H1 (cell line): ENCODE data around the gene SPOCK1.

Source experiments
- ATF2 ChIP-seq: IDR thresholded peaks from 2 replicates; pipeline ENCODE4 v1.6.1; 2012; ENCODE audit warnings: low read length, inconsistent platforms
- EGR1 ChIP-seq: IDR thresholded peaks from 2 replicates; pipeline ENCODE4 v1.6.1; 2011; ENCODE audit warnings: low read depth, low read length, borderline replicate concordance
- EZH2 ChIP-seq: fragments of 200-600 bp; sonication (generic); IDR thresholded peaks from 2 replicates; pipeline ENCODE4 v1.7.1; 2012; ENCODE audit warnings: low read depth, mild to moderate bottlenecking, moderate library complexity, low read length, inconsistent platforms; ENCODE audit not compliant: severe bottlenecking
- HDAC6 ChIP-seq: IDR thresholded peaks from one replicate; pipeline ENCODE4 v1.7.1; 2012; ENCODE audit warnings: low read depth, mild to moderate bottlenecking, inconsistent platforms, low read length, moderate library complexity
- POLR2A ChIP-seq, 2 experiments: IDR thresholded peaks; 1 replicate in 1 of 2; 2 replicates in 1 of 2; pipeline ENCODE4 v1.6.1; 2011; ENCODE audit warnings: low read depth in 2 of 2, low read length in 2 of 2, mild to moderate bottlenecking in 2 of 2; ENCODE audit errors: control extremely low read depth in 1 of 2
- POU5F1 ChIP-seq: IDR thresholded peaks from 2 replicates; pipeline ENCODE4 v1.6.1; 2011; ENCODE audit warnings: low read depth, mild to moderate bottlenecking, low read length, moderate library complexity
- RFX5 ChIP-seq: IDR thresholded peaks from 2 replicates; pipeline ENCODE4 v1.6.1; 2011; ENCODE audit warnings: low read depth, low read length, improper control_type of control experiment, borderline replicate concordance
- ZNF274 ChIP-seq: IDR thresholded peaks from 2 replicates; pipeline ENCODE4 v1.7.0; 2012; ENCODE audit warnings: low read length, borderline replicate concordance; ENCODE audit errors: extremely low read depth
- TF ChIP-seq, protein P1 (sequence below), 3 experiments: IDR thresholded peaks; 1 replicate in 2 of 3; 2 replicates in 1 of 3; pipeline versions ENCODE4 v1.5.1 to v1.6.1; 2011; ENCODE audit warnings: low read length in 3 of 3, mild to moderate bottlenecking in 3 of 3, inconsistent platforms in 2 of 3, low read depth in 1 of 3, moderate library complexity in 1 of 3; ENCODE audit not compliant: insufficient read depth in 1 of 3; ENCODE audit errors: control extremely low read depth in 1 of 3

- TF ChIP-seq POU5F1 = no peak
- TF ChIP-seq ZNF274 = no peak
- no peak for TF ChIP-seq ATF2
- TF ChIP-seq POLR2A (IDR thresholded peaks at IDR 0.05; ENCODE audit: control extremely low read depth in 1 of 2, low read depth in 2 of 2, low read length in 2 of 2) = no peak
- TF ChIP-seq, protein P1, sequence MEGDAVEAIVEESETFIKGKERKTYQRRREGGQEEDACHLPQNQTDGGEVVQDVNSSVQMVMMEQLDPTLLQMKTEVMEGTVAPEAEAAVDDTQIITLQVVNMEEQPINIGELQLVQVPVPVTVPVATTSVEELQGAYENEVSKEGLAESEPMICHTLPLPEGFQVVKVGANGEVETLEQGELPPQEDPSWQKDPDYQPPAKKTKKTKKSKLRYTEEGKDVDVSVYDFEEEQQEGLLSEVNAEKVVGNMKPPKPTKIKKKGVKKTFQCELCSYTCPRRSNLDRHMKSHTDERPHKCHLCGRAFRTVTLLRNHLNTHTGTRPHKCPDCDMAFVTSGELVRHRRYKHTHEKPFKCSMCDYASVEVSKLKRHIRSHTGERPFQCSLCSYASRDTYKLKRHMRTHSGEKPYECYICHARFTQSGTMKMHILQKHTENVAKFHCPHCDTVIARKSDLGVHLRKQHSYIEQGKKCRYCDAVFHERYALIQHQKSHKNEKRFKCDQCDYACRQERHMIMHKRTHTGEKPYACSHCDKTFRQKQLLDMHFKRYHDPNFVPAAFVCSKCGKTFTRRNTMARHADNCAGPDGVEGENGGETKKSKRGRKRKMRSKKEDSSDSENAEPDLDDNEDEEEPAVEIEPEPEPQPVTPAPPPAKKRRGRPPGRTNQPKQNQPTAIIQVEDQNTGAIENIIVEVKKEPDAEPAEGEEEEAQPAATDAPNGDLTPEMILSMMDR (IDR thresholded peaks at IDR 0.05; ENCODE audit: control extremely low read depth in 1 of 3, insufficient read depth in 1 of 3, low read depth in 1 of 3, low read length in 3 of 3) = no peak
- no peak for TF ChIP-seq EGR1
- TF ChIP-seq EZH2 = no peak
- no peak for TF ChIP-seq HDAC6
- no peak for TF ChIP-seq RFX5
Observed at GRCh38 chr5:137370096-137371071, 128.7 kb downstream of the SPOCK1 start.
